DND-41 (cell line): ENCODE measurements around the gene SLBP.

ENCODE experiments used
- ATAC-seq: fragments of 200-7000 bp; cut with Tn5 transposase; 3 replicates; pipeline ENCODE4 v1.9.1; 2021; ENCODE audit warnings: low read depth; ENCODE audit not compliant: insufficient read depth
- DNase-seq: peaks from one replicate; pipeline ENCODE4 v3.0.0-alpha.2; 2020
- H2AFZ ChIP-seq: 2 replicates; pipeline ENCODE4 v1.6.0; 2012; ENCODE audit warnings: low read depth, low read length
- H3K27ac ChIP-seq: 2 replicates; pipeline ENCODE4 v1.5.1; 2012; ENCODE audit warnings: low read length, inconsistent platforms
- H3K27me3 ChIP-seq: fragments of 200-600 bp; sonication (generic); 2 replicates; pipeline ENCODE4 v1.6.0; 2012; ENCODE audit warnings: low read length, mild to moderate bottlenecking, inconsistent platforms; ENCODE audit not compliant: insufficient read depth, poor library complexity
- H3K36me3 ChIP-seq: 2 replicates; pipeline ENCODE4 v1.5.1; 2012; ENCODE audit warnings: low read length, inconsistent platforms; ENCODE audit not compliant: insufficient read depth
- H3K4me1 ChIP-seq: 2 replicates; pipeline ENCODE4 v1.5.1; 2012; ENCODE audit warnings: mild to moderate bottlenecking, low read length; ENCODE audit not compliant: insufficient read depth
- H3K4me2 ChIP-seq: 2 replicates; pipeline ENCODE4 v1.6.0; 2012; ENCODE audit warnings: mild to moderate bottlenecking, moderate library complexity, low read length, inconsistent platforms; ENCODE audit not compliant: insufficient read depth
- H3K4me3 ChIP-seq, 2 experiments: fragments of 200-600 bp in 1 of 2; shearing (Covaris generic) in 1 of 2; 2 replicates each; pipeline ENCODE4 v1.5.1; 2012 to 2016; ENCODE audit warnings: inconsistent platforms in 2 of 2, low read length in 2 of 2, mild to moderate bottlenecking in 2 of 2, low read depth in 1 of 2, moderate library complexity in 1 of 2
- H3K79me2 ChIP-seq: 2 replicates; pipeline ENCODE4 v1.6.0; 2012; ENCODE audit warnings: low read length, inconsistent platforms; ENCODE audit not compliant: insufficient read depth
- H3K9ac ChIP-seq: 2 replicates; pipeline ENCODE4 v1.6.0; 2012; ENCODE audit warnings: low read depth, mild to moderate bottlenecking, inconsistent platforms, low read length, moderate library complexity
- H3K9me3 ChIP-seq: 2 replicates; pipeline ENCODE4 v1.5.1; 2012; ENCODE audit warnings: low read length, moderate library complexity, mild to moderate bottlenecking, inconsistent platforms; ENCODE audit not compliant: insufficient read depth, severe bottlenecking
- H4K20me1 ChIP-seq: 2 replicates; pipeline ENCODE4 v1.6.0; 2012; ENCODE audit warnings: low read length; ENCODE audit not compliant: insufficient read depth
- CTCF ChIP-seq: IDR thresholded peaks from 2 replicates; pipeline ENCODE4 v1.5.1; 2012; ENCODE audit warnings: borderline replicate concordance, low read length, moderate library complexity, mild to moderate bottlenecking; ENCODE audit not compliant: poor library complexity, severe bottlenecking; ENCODE audit errors: extremely low read depth
- EZH2 ChIP-seq: IDR thresholded peaks from 3 replicates; pipeline ENCODE4 v1.6.1; 2012; ENCODE audit warnings: borderline replicate concordance, low read depth, mild to moderate bottlenecking, moderate library complexity, low read length, inconsistent platforms; ENCODE audit not compliant: severe bottlenecking

The SLBP gene

GRCh38 chr4:1695913-1696312, 16.2 kb downstream of the SLBP start:
- no peak overlapping the region for H3K4me2 ChIP-seq
- no peak overlapping the region for H3K27ac ChIP-seq
- ATAC-seq = no peak
- peaks cover 60% of the 10 kb centered on the region for H4K20me1 ChIP-seq
- DNase-seq = no peak
- H3K4me3 ChIP-seq = no peak overlapping the region
- no peak overlapping the region for H2AFZ ChIP-seq
- no peaks in the 10 kb centered on the region for H3K9me3 ChIP-seq
- H3K36me3 ChIP-seq = peaks cover 98% of the 10 kb centered on the region
- H3K27me3 ChIP-seq = no peaks in the 10 kb centered on the region
- TF ChIP-seq CTCF = no peak
- no peak for TF ChIP-seq EZH2
- H3K79me2 ChIP-seq = peaks cover 42% of the 10 kb centered on the region
- no peak overlapping the region for H3K9ac ChIP-seq
- no peaks in the 10 kb centered on the region for H3K4me1 ChIP-seq

GRCh38 chr4:1693131-1693896, 18.8 kb downstream of the SLBP start:
- Histone ChIP-seq H3K4me3 (no peak overlapping the region), H3K4me1 (no peaks in the 10 kb centered on the region), H3K4me2 (no peak overlapping the region), H3K9ac (no peak overlapping the region), H3K27me3 (no peaks in the 10 kb centered on the region), H3K79me2 (peaks cover 18% of the 10 kb centered on the region), H2AFZ (no peak overlapping the region), H3K36me3 (peaks cover 79% of the 10 kb centered on the region), H3K9me3 (no peaks in the 10 kb centered on the region), H4K20me1 (peaks cover 47% of the 10 kb centered on the region), H3K27ac (no peak overlapping the region; the same call in 1 of the 2 replicates)
- peak; percentile 91 for ATAC-seq
- TF ChIP-seq CTCF (peak; percentile 96), EZH2 (no peak)
- DNase-seq = peak; percentile 75

- TF ChIP-seq CTCF (no peak), EZH2 (no peak)
- H2AFZ ChIP-seq = no peak overlapping the region
- ATAC-seq (no peak), DNase-seq (no peak)
- H3K27ac ChIP-seq = no peak overlapping the region
- H3K27me3 ChIP-seq = no peaks in the 10 kb centered on the region
- no peaks in the 10 kb centered on the region for H3K9me3 ChIP-seq
- H3K9ac ChIP-seq = no peak overlapping the region
- H3K79me2 ChIP-seq = peaks cover 8% of the 10 kb centered on the region
- H3K36me3 ChIP-seq = peaks cover 66% of the 10 kb centered on the region
- H4K20me1 ChIP-seq = peaks cover 41% of the 10 kb centered on the region
- H3K4me1 ChIP-seq = no peaks in the 10 kb centered on the region
- no peak overlapping the region for H3K4me3 ChIP-seq
- no peak overlapping the region for H3K4me2 ChIP-seq
These were observed 20.3 kb downstream of the SLBP start for GRCh38 chr4:1691737-1692373.
